Smooth muscle cell (in vitro differentiated cells): ENCODE data around the gene RELL2. TPM values are rescaled to one million over a fixed set of nuclear protein-coding genes. Genes with fewer than 3 reads are reported as not detected.
A peak's percentile ranks its signal among the peaks of the same experiment; 100 is the strongest.

Source experiments
- DNase-seq: peaks from one replicate; lab custom pipeline; 2025; ENCODE audit not compliant: unreplicated experiment; lab: John Stamatoyannopoulos, UW
- H2AFZ ChIP-seq: fragments of 200-600 bp; sonication (generic); 2 replicates; pipeline ENCODE4 v1.6.0; 2016; ENCODE audit warnings: antibody characterized with exemption, low read depth, mild to moderate bottlenecking
- H3F3A ChIP-seq: fragments of 200-600 bp; sonication (generic); 2 replicates; pipeline ENCODE4 v1.6.0; 2017; ENCODE audit warnings: antibody characterized with exemption, low read depth
- H3K27ac ChIP-seq: fragments of 200-600 bp; sonication (generic); 2 replicates; pipeline ENCODE4 v1.5.1; 2016; ENCODE audit warnings: low read depth, mild to moderate bottlenecking
- H3K27me3 ChIP-seq: fragments of 200-600 bp; sonication (generic); 2 replicates; pipeline ENCODE4 v1.6.1; 2016; ENCODE audit warnings: low read depth, mild to moderate bottlenecking
- H3K36me3 ChIP-seq: fragments of 200-600 bp; sonication (generic); 2 replicates; pipeline ENCODE4 v1.5.1; 2016; ENCODE audit warnings: low read depth
- H3K4me1 ChIP-seq: fragments of 200-600 bp; sonication (generic); 2 replicates; pipeline ENCODE4 v1.5.1; 2016; ENCODE audit warnings: low read depth
- H3K4me2 ChIP-seq: fragments of 200-600 bp; sonication (generic); 2 replicates; pipeline ENCODE4 v1.6.0; 2016; ENCODE audit warnings: mild to moderate bottlenecking
- H3K4me3 ChIP-seq: fragments of 200-600 bp; sonication (generic); 2 replicates; pipeline ENCODE4 v1.5.1; 2016; ENCODE audit warnings: mild to moderate bottlenecking
- H3K79me2 ChIP-seq: fragments of 200-600 bp; sonication (generic); 2 replicates; pipeline ENCODE4 v1.6.0; 2016; ENCODE audit warnings: low read depth, mild to moderate bottlenecking
- H3K9ac ChIP-seq: fragments of 200-600 bp; sonication (generic); 2 replicates; pipeline ENCODE4 v1.6.0; 2016; ENCODE audit warnings: low read depth
- H3K9me3 ChIP-seq: fragments of 200-600 bp; sonication (generic); replicated peaks from 2 replicates; pipeline ENCODE4 v1.5.1; 2016; ENCODE audit warnings: low read depth
- H4K20me1 ChIP-seq: fragments of 200-600 bp; sonication (generic); 2 replicates; pipeline ENCODE4 v1.6.0; 2016; ENCODE audit warnings: low read depth
- CTCF ChIP-seq: fragments of 200-600 bp; sonication (generic); IDR thresholded peaks from 2 replicates; pipeline ENCODE4 v1.5.1; 2017; ENCODE audit warnings: borderline replicate concordance, mild to moderate bottlenecking, antibody characterized with exemption; ENCODE audit not compliant: insufficient read depth, poor library complexity, severe bottlenecking
- WGBS: methylation state at CpG from one replicate; pipeline ENCODE4 v1.1.7; 2016; ENCODE audit warnings: low lambda C conversion rate; 5-methylcytosine and 5-hydroxymethylcytosine counted together
- polyA plus RNA-seq: library from polyadenylated mRNA; unstranded; fragments of >200 nt; fragmentation: Nextera tagmentation; extraction: Ambion mirVana; gene quantifications from 2 replicates; pipeline ENCODE4 v1.2.1, GENCODE V29; 2016
- total RNA-seq: library from RNA; depleted of rRNA; stranded (reverse); fragments of >200 nt; gene quantifications from 2 replicates; pipeline ENCODE4 v1.2.3, GENCODE V29; 2014

The RELL2 gene
- total and polyA plus RNA-seq, 2 experiments from 2014 or later, result 4.2 to 8.7 TPM

GRCh38 chr5:141681695-141682641 lies 45.2 kb downstream of the RELL2 start, which contains the start of gene ARAP3:
TSS of gene ARAP3 (minus strand) at chr5:141682230. CDS start at chr5:141680486, 1,744 bp downstream.
- Histone ChIP-seq H3F3A (peaks cover 5% of the 10 kb centered on the region), H3K4me1 (peaks cover 29% of the 10 kb centered on the region), H3K9ac (peak within 1 kb of the TSS; percentile 46), H4K20me1 (no peaks in the 10 kb centered on the region), H3K27ac (peak within 1 kb of the TSS; percentile 90), H3K4me3 (peak within 1 kb of the TSS; percentile 45), H3K27me3 (no peaks in the 10 kb centered on the region), H2AFZ (peak within 1 kb of the TSS; percentile 13), H3K36me3 (no peaks in the 10 kb centered on the region), H3K4me2 (peak within 1 kb of the TSS; percentile 76), H3K9me3 (no peaks in the 10 kb centered on the region), H3K79me2 (no peaks in the 10 kb centered on the region)
- WGBS, result 2% methylated on average over 42 of the region's 77 CpGs
- peak; percentile 86 for DNase-seq
- no peak for TF ChIP-seq CTCF

GRCh38 chr5:141683596-141684141 lies 46.9 kb downstream of the RELL2 start:
- H3K27ac ChIP-seq, result peak overlapping the region; percentile 90
- H3K4me2 ChIP-seq, result peak overlapping the region; percentile 76
- no peak overlapping the region for H3K4me3 ChIP-seq
- TF ChIP-seq CTCF, result no peak
- H3K27me3 ChIP-seq, result no peaks in the 10 kb centered on the region
- no peak overlapping the region for H3K9ac ChIP-seq
- no peak overlapping the region for H2AFZ ChIP-seq
- no peaks in the 10 kb centered on the region for H3K9me3 ChIP-seq
- H4K20me1 ChIP-seq, result no peaks in the 10 kb centered on the region
- H3K79me2 ChIP-seq, result no peaks in the 10 kb centered on the region
- H3K36me3 ChIP-seq, result no peaks in the 10 kb centered on the region
- peaks cover 33% of the 10 kb centered on the region for H3K4me1 ChIP-seq
- no peak for DNase-seq
- peaks cover 5% of the 10 kb centered on the region for H3F3A ChIP-seq

GRCh38 chr5:141685591-141685990 lies 48.8 kb downstream of the RELL2 start:
- H3K9ac ChIP-seq, result no peak overlapping the region
- H3K4me3 ChIP-seq, result no peak overlapping the region
- no peaks in the 10 kb centered on the region for H3K9me3 ChIP-seq
- H4K20me1 ChIP-seq, result no peaks in the 10 kb centered on the region
- H3K79me2 ChIP-seq, result no peaks in the 10 kb centered on the region
- no peaks in the 10 kb centered on the region for H3K36me3 ChIP-seq
- H3K4me2 ChIP-seq, result no peak overlapping the region
- H3F3A ChIP-seq, result peaks cover 5% of the 10 kb centered on the region
- no peak for TF ChIP-seq CTCF
- DNase-seq, result no peak
- no peak overlapping the region for H2AFZ ChIP-seq
- H3K27ac ChIP-seq, result no peak overlapping the region
- H3K4me1 ChIP-seq, result peaks cover 30% of the 10 kb centered on the region
- 85% methylated on average over 1 of the region's 1 CpG for WGBS
- no peaks in the 10 kb centered on the region for H3K27me3 ChIP-seq
